ENCODE measurements around the gene CIAO2B.
"Not testable (repeated sequence)": the region's sequence is repeated elsewhere in the genome, so short reads cannot be mapped to it uniquely, and the experiment has no call there.

CIAO2B gene

GRCh38 chr16:66934138-66934838, at the start of gene CIAO2B:
Gene CIAO2B (minus strand): TSS chr16:66934402. CDS start chr16:66934364, 38 bp downstream.
- peak in 53 of 56 donors; percentile 31 to 91 (median 78) for DNase-seq

DNA sequence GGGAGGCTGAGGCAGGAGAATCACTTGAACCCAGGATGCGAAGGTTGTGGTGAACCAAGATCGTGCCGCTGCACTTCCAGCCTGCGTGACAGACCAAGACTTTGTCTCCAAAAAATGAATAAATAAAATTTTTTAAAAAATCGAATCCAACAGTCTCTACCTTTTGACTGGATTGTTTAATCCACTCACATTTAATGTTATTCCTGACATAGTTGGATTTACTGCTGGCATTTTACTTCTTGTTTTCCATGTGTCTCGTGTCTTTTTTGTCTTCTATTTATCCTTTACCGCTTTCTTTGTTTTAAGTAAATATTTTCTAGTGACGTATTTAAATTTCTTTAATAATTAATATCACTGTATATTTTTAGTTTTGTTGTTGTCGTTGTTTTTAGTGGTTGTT, 48.8 kb upstream of the CIAO2B start:
- no peak for DNase-seq

DNA sequence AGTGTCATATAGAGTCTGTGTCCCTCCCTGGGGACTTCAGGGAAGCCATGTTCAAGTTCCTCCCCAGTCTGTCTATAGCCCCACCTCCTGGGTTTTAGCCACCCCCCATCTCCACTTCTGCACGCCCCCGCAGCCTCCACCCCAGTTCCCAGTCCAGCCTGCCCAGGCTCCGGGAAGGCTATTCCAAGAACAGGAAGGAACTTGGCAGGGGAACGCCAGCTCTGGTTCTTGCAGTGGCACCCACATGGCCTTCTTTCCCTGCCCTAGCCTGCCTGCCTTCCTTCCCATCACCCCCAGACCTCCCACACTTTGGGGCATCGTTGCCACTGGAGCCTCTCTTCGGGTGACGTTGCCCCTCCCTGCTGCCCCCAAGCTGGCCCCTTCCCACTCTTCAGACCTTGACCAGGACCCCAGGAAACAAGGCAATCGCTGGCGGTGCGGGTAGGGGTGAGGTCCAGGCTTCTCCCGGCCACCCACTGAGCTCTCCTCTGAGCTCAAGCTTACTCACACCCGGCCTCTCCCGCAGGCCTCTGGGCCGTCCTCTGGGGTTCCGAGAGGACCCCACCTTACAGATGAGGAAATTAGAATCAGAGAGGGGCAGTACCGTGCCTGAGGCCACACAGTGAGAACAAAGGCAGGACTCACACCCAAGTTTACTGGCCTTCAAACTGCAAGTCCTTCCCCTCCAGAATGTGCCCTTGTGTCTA, 45.0 kb upstream of the CIAO2B start:
- peak in 4 of 56 donors; percentile 4 to 19 (median 12) for DNase-seq

- DNase-seq, result peak in 55 of 56 donors; percentile 30 to 94 (median 73)
Observed at GRCh38 chr16:66977341-66978113, 43.3 kb upstream of the CIAO2B start.

DNA sequence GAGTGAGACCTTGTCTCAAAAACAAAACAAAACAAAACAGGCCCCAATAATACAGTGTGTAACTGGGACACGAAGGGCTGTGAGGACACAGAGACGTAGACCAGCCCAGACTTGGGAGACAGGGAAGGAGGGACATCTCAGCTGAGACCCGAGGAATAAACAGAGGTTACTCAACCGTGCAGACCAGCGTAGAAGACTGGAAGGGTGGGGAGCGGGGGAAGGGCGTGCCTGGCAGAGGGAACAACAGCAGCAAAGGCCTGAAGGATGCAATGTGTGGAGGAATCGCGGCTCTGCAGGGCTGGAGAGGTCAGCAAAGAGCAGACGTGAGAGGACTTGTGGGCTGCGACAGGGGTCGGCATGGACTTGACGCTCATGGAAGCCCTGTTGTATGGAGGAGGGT, 42.5 kb upstream of the CIAO2B start:
- no peak for DNase-seq

DNA sequence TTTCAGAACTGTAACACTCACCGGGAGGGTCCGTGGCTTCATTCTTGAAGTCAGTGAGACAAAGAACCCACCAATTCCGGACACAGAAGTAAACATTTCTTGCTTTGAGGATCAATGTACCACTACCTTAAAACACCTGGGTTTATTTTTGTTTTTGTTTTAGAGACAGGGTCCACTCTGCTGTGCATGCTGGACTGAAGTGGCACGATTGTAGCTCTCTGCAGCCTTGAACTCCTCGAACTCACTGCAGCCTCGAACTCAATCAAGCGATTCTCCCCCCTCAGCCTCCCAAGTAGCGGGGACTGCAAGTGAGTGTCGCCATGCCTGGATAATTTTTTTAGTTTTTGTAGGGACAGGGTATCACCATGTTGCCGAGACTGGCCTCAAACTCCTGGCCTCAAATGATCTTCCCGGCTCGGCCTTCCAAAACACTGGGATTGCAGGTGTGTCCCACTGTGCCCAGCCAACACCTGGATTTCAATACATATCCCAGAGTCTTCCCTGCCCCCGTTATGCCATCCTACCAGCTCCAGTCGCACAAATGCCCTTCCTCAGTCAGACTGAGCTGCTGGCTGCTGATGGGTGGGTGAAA, 41.2 kb upstream of the CIAO2B start:
- no peak for DNase-seq

- not testable (repeated sequence) for DNase-seq
Observed at GRCh38 chr16:66974932-66975246, 40.7 kb upstream of the CIAO2B start.

- not testable (repeated sequence) for DNase-seq
Observed at GRCh38 chr16:66974156-66974931, 40.1 kb upstream of the CIAO2B start.

- DNase-seq, result no peak
Observed at GRCh38 chr16:66973716-66974115, 39.5 kb upstream of the CIAO2B start.

DNA sequence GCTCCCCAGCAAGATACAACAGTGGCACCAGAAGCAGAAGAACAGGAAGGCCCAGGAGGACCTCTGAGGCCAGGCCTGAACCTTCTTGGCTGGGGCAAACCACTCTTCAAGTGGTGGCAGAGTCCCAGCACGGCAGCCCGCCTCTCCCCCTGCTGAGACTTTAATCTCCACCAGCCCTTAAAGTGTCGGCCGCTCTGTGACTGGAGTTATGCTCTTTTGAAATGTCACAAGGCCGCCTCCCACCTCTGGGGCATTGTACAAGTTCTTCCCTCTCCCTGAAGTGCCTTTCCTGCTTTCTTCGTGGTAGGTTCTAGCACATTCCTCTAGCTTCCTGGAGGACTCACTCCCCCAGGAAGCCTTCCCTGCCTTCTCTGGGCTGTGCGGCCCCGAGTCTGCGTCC, 38.8 kb upstream of the CIAO2B start:
- DNase-seq, result no peak

DNA sequence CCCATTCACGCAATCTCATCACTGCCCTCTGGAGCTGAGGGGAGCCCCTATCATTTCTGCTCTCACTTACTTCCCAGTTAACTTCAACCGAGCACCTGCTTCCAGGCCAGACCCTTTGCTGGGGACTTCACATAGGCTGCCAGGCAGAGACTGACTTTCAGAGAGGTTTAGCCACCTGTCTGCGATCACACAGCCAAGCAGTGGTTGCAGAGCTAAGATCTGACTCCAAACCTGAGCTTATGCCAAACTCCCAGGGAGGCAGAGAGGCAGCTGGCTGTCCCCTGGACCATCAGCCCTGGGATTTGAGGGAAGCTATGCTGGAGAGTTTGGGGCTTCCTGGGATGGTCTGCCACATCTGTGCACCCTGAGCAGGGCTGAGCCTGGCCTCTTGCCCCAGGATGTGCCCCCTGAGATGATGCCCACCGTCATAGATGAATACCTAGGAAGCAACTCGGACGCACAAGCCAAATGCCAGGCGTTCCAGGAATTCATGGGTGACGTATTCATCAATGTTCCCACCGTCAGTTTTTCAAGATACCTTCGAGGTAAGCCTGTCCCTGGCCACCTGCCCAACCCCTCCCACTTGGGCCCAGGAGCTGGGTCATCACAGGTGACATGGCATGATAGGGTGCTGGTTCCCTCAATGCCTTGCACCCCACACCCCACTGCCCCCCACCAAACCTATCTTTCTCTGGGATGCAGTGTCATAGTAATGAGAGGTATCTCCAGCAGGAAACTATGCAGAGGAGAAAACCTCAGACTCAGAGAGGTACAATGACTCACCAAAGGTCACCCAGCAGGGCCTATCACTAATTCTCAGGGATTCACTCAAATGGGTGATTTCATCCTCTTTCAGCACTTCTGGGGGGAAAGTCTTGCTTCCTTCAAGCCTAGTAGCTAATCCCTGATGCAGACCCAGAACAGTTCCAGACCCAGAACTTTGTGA, 36.8 kb upstream of the CIAO2B start:
- DNase-seq, result no peak

- DNase-seq, result peak in 5 of 56 donors; percentile 11 to 50 (median 24)
Observed at GRCh38 chr16:66968847-66969246, 34.6 kb upstream of the CIAO2B start.

DNA sequence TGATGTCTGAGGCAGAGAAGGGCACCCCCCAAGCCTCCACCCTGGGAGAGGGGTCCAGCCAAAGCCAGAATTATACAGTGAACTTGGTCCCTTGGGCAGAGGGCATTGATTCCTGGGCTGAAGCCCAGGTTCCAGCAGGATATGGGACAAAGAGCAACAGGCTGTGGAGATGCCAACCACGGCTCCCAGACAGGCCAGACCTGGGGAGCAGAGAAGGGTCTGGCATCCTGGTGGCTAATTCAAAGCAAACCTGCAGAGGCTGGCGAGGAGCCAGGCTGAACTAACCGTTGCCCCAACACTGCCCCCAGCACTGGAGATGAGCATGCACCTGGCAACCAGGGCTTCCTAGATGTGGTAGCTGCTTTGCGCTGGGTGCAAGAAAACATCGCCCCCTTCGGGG, 29.8 kb upstream of the CIAO2B start:
- no peak for DNase-seq

- no peak for DNase-seq
Observed at GRCh38 chr16:66961914-66962313, 27.7 kb upstream of the CIAO2B start.

DNA sequence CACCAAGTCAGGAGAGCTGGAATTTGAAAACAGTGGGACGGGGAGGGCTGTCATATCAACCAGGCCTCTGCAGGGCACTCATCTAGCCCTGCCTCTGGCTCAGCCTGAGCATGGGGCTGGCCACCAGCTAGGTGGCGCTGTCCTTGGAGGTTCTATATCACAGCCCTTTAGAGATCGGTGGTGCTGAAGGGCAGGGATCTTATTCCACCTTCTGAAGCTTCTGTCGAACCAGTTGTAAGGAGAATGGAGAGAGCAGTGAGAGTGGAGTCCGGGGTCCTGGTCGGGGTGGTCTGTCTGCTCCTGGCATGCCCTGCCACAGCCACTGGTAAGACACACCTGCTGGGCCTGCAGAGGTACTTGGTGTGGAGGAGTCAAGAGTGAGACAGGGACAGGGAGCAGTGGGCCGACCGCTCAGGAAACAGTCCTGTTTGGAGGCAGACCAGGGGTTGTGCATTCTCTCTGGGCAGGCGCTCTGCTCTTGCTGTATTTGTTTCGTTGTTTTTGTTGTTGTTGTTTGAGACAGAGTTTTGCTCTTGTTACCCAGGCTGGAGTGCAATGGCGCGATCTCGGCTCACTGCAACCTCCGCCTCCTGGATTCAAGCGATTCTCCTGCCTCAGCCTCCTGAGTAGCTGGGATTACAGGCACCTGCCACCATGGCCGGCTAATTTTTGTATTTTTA, 27.0 kb upstream of the CIAO2B start, which contains the start of gene CES3:
TSS of gene CES3 (plus strand) at position 202 of the 680 bp plus-strand sequence. CDS start at position 244, 42 bp downstream.
- peak in 23 of 56 donors; percentile 3 to 66 (median 30) for DNase-seq

GRCh38 chr16:66960270-66960669, 26.1 kb upstream of the CIAO2B start:
- DNase-seq, result no peak

DNA sequence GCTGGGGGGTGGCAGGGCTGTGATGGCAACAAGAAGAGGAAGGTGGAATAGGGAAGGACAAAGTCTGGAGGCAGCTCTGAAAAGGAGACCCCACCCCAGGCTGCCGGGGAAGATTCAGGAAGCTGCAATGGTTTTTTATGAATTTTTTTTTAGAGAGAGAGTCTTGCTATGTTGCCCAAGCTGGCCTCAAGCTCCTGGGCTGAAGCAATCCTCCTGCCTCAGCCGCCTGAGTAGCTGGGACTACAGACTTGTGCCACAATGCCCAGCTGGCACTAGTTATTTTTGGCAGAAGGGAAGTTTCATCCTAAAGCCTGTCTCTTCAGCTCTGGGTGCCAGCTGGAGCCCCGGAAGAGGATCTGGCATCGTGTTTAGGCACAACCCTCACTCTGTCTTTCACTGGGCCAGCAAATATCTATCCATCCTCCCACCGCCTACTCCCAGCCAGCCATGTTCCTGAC, 25.5 kb upstream of the CIAO2B start:
- DNase-seq, result peak in 11 of 56 donors; percentile 5 to 38 (median 17)

DNA sequence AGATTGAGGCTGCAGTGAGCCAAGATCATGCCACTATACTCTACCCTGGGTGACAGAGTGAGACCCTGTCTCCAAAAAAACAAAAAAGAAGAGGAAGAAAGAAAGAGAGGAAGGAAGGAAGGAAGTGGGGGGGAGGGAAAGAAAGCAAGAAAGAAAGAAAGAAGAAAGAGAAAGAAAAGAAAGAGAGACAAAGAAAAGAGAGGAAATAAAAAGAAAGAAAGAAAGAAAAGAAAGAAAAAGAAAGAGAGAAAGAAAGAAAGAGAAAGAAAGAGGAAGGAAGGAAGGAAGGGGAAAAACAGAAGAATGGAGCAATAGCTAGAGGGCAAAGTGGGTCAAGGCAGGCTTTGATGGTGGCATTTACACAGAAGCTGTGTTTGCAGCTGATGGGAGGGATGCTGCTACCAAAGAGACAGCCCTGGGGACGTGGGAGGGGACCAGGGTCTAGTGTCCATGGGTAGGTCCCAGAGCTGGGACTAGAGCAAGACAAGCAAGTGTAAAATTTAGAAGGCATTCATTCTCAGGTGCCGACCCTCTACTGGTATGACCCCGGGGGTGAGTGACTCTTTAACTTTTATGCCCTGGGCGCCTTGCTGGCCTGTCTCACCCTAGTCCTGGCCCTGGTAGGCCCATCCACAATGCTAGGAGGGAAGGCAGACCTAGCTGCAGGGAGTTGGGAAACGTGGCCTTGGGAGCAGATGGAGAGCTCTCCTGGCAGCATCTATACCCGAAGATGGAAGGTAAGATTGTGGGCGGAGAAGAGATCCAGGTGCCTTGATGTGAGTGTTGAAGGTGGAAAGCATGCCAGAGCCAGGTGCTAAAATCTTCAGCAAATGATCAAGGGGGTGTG, 24.9 kb upstream of the CIAO2B start:
- no peak for DNase-seq

All from amygdala (tissue), 56 donors.